ENCODE results near the gene IPPK.

DNA sequence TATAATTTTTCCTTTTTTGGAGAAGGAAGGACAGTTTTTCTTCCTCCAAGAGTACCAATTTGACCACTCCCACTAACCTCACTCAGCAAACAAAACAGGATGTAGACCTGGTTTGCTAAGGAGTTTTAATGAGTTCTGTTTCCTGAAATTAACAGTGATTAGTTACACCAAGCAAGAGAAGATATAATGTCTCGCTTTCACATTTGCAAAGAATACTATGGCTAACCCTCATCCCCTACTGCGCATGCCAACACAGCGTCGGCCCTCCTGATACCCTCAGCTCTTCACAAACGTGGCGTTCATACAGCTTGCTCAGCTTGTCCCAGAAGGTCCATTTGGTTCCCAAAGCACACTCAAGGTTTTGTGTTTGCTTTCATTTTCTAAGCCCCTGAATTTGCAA lies 41.9 kb upstream of the IPPK start:
- TF ChIP-seq HDGF (IDR thresholded peaks at IDR 0.05; ENCODE audit: borderline replicate concordance): no peak
- TF ChIP-seq ZNF384 (IDR thresholded peaks at IDR 0.05): no peak
- no peak for TF ChIP-seq ELF4 (IDR thresholded peaks at IDR 0.05)
- TF ChIP-seq, protein P1, sequence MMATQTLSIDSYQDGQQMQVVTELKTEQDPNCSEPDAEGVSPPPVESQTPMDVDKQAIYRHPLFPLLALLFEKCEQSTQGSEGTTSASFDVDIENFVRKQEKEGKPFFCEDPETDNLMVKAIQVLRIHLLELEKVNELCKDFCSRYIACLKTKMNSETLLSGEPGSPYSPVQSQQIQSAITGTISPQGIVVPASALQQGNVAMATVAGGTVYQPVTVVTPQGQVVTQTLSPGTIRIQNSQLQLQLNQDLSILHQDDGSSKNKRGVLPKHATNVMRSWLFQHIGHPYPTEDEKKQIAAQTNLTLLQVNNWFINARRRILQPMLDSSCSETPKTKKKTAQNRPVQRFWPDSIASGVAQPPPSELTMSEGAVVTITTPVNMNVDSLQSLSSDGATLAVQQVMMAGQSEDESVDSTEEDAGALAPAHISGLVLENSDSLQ (IDR thresholded peaks at IDR 0.05): no peak
- TF ChIP-seq TARDBP (IDR thresholded peaks at IDR 0.05): no peak
- no peak for TF ChIP-seq CTBP1 (IDR thresholded peaks at IDR 0.05; ENCODE audit: borderline replicate concordance)
- no peak for TF ChIP-seq SP1 (IDR thresholded peaks at IDR 0.05)
- TF ChIP-seq BHLHE40 (IDR thresholded peaks at IDR 0.05; ENCODE audit: borderline replicate concordance): no peak

Data from HEK293T (cell line).